H9 (cell line): ENCODE measurements around the gene FHL3. TPM values are rescaled to one million over a fixed set of nuclear protein-coding genes. Genes with fewer than 3 reads are reported as not detected.
A peak's percentile ranks its signal among the peaks of the same experiment; 100 is the strongest.

Experiments
- DNase-seq: peaks from one replicate; pipeline ENCODE4 v3.0.0-alpha.2; 2017
- H2AFZ ChIP-seq: one replicate; pipeline ENCODE4 v1.6.1; 2013; ENCODE audit warnings: mild to moderate bottlenecking, low read length, control low read depth, moderate library complexity
- H2AK5ac ChIP-seq: 2 replicates; pipeline ENCODE4 v1.6.1; 2013; ENCODE audit warnings: low read length, control low read depth, mixed read lengths; ENCODE audit not compliant: insufficient read length
- H2BK120ac ChIP-seq: one replicate; pipeline ENCODE4 v1.6.1; 2013; ENCODE audit warnings: low read depth, mild to moderate bottlenecking, low read length, control low read depth, inconsistent platforms; ENCODE audit not compliant: poor library complexity, severe bottlenecking
- H2BK12ac ChIP-seq: 2 replicates; pipeline ENCODE4 v1.6.1; 2013; ENCODE audit warnings: low read length, control low read depth, mixed read lengths, low read depth; ENCODE audit not compliant: insufficient read length
- H2BK15ac ChIP-seq: 2 replicates; pipeline ENCODE4 v1.6.1; 2013; ENCODE audit warnings: low read depth, low read length, control low read depth
- H2BK20ac ChIP-seq: one replicate; pipeline ENCODE4 v1.6.1; 2013; ENCODE audit warnings: low read depth, mild to moderate bottlenecking, low read length, control low read depth, inconsistent platforms; ENCODE audit not compliant: poor library complexity, severe bottlenecking
- H2BK5ac ChIP-seq: 2 replicates; pipeline ENCODE4 v1.6.1; 2013; ENCODE audit warnings: low read length, control low read depth, mixed read lengths; ENCODE audit not compliant: insufficient read length
- H3K14ac ChIP-seq: 2 replicates; pipeline ENCODE4 v1.6.1; 2013; ENCODE audit warnings: low read length, control low read depth; ENCODE audit not compliant: insufficient read depth
- H3K18ac ChIP-seq: 2 replicates; pipeline ENCODE4 v1.6.1; 2013; ENCODE audit warnings: low read depth, mild to moderate bottlenecking, mixed read lengths, low read length, control low read depth; ENCODE audit not compliant: insufficient read length
- H3K23ac ChIP-seq: 2 replicates; pipeline ENCODE4 v1.6.1; 2013; ENCODE audit warnings: low read length, control low read depth, mixed read lengths, low read depth; ENCODE audit not compliant: insufficient read length
- H3K23me2 ChIP-seq: 2 replicates; pipeline ENCODE4 v1.6.1; 2013; ENCODE audit warnings: low read depth, mild to moderate bottlenecking, mixed read lengths, low read length, control low read depth; ENCODE audit not compliant: insufficient read length, poor library complexity, severe bottlenecking
- H3K27ac ChIP-seq: 2 replicates; pipeline ENCODE4 v1.5.1; 2013; ENCODE audit warnings: low read length, control low read depth, mixed read lengths, low read depth; ENCODE audit not compliant: insufficient read length
- H3K27me3 ChIP-seq: 2 replicates; pipeline ENCODE4 v1.6.1; 2013; ENCODE audit warnings: low read length, control low read depth, inconsistent platforms; ENCODE audit not compliant: insufficient read depth
- H3K4ac ChIP-seq: 2 replicates; pipeline ENCODE4 v1.6.1; 2013; ENCODE audit warnings: low read depth, mild to moderate bottlenecking, control low read depth, inconsistent platforms, low read length, moderate library complexity
- H3K4me1 ChIP-seq: 2 replicates; pipeline ENCODE4 v1.6.1; 2013; ENCODE audit warnings: low read length, control low read depth, inconsistent platforms; ENCODE audit not compliant: insufficient read depth
- H3K4me2 ChIP-seq: 2 replicates; pipeline ENCODE4 v1.6.1; 2013; ENCODE audit warnings: low read length, control low read depth, mixed read lengths; ENCODE audit not compliant: insufficient read length, insufficient read depth
- H3K56ac ChIP-seq: 2 replicates; pipeline ENCODE4 v1.6.1; 2013; ENCODE audit warnings: low read depth, mild to moderate bottlenecking, mixed read lengths, low read length, control low read depth; ENCODE audit not compliant: insufficient read length
- H3K79me1 ChIP-seq: 2 replicates; pipeline ENCODE4 v1.6.1; 2013; ENCODE audit warnings: low read depth, mild to moderate bottlenecking, moderate library complexity, low read length, control low read depth, inconsistent platforms; ENCODE audit not compliant: insufficient read depth, poor library complexity, severe bottlenecking
- H3K79me2 ChIP-seq: 2 replicates; pipeline ENCODE4 v1.6.1; 2013; ENCODE audit warnings: low read length, control low read depth, inconsistent platforms; ENCODE audit not compliant: insufficient read depth
- H3K9ac ChIP-seq: 2 replicates; pipeline ENCODE4 v1.6.1; 2013; ENCODE audit warnings: low read length, control low read depth, mixed read lengths; ENCODE audit not compliant: insufficient read length; ENCODE audit errors: extremely low read depth
- H3K9me3 ChIP-seq: one replicate; pipeline ENCODE4 v1.6.1; 2013; ENCODE audit warnings: low read depth, low read length, inconsistent platforms; ENCODE audit not compliant: control insufficient read depth
- H3T11ph ChIP-seq: one replicate; pipeline ENCODE4 v1.6.1; 2013; ENCODE audit warnings: mild to moderate bottlenecking, low read length, control low read depth, inconsistent platforms
- H4K20me1 ChIP-seq: one replicate; pipeline ENCODE4 v1.6.1; 2013; ENCODE audit not compliant: control insufficient read depth, insufficient read length, insufficient read depth
- H4K5ac ChIP-seq: 2 replicates; pipeline ENCODE4 v1.6.1; 2013; ENCODE audit warnings: low read depth, mild to moderate bottlenecking, mixed read lengths, low read length, control low read depth; ENCODE audit not compliant: insufficient read length
- H4K8ac ChIP-seq: replicated peaks from 2 replicates; pipeline ENCODE4 v1.6.1; 2013; ENCODE audit warnings: low read length, control low read depth, mixed read lengths, low read depth; ENCODE audit not compliant: insufficient read length
- H4K91ac ChIP-seq: 2 replicates; pipeline ENCODE4 v1.6.1; 2013; ENCODE audit warnings: low read depth, mild to moderate bottlenecking, moderate library complexity, mixed read lengths, low read length, control low read depth; ENCODE audit not compliant: insufficient read length
- H3K27ac Mint-ChIP-seq, 3 experiments: 2 replicates in 2 of 3; 3 replicates in 1 of 3; pipeline ENCODE4 v1.8.0; 2020 to 2021; ENCODE audit warnings: mixed read lengths in 3 of 3, mild to moderate bottlenecking in 1 of 3, moderate library complexity in 1 of 3
- H3K27me3 Mint-ChIP-seq: 2 replicates; pipeline ENCODE4 v1.8.0; 2021; ENCODE audit warnings: low read depth, mild to moderate bottlenecking, moderate library complexity, mixed read lengths
- H3K36me3 Mint-ChIP-seq, 3 experiments: 2 replicates in 2 of 3; 3 replicates in 1 of 3; pipeline ENCODE4 v1.8.0; 2020 to 2021; ENCODE audit warnings: low read depth in 3 of 3, mixed read lengths in 3 of 3; ENCODE audit not compliant: insufficient read depth in 1 of 3
- H3K4me1 Mint-ChIP-seq, 2 experiments: 2 replicates each; pipeline ENCODE4 v1.8.0; 2020; ENCODE audit warnings: mixed read lengths in 2 of 2
- H3K4me3 Mint-ChIP-seq, 2 experiments: 2 replicates in 1 of 2; 3 replicates in 1 of 2; pipeline ENCODE4 v1.8.0; 2020 to 2021; ENCODE audit warnings: mild to moderate bottlenecking in 2 of 2, mixed read lengths in 2 of 2, moderate library complexity in 1 of 2
- H3K9me3 Mint-ChIP-seq, 2 experiments: 2 replicates in 1 of 2; 3 replicates in 1 of 2; pipeline ENCODE4 v1.8.0; 2020; ENCODE audit warnings: mild to moderate bottlenecking in 2 of 2, mixed read lengths in 2 of 2, moderate library complexity in 1 of 2
- CTCF ChIP-seq: fragments of 200-600 bp; sonication (generic); conservative IDR thresholded peaks from 3 replicates; pipeline ENCODE4 v1.8.0; 2021; ENCODE audit warnings: antibody characterized with exemption, mild to moderate bottlenecking
- WGBS: extraction: QIAGEN DNeasy Blood & Tissue Kit; methylation state at CpG from one replicate; pipeline ENCODE4 v1.1.7; 2013; ENCODE audit warnings: missing lambda C conversion rate, low lambda C conversion rate, mixed read lengths; ENCODE audit not compliant: insufficient read length; ENCODE audit errors: extremely low coverage; 5-methylcytosine and 5-hydroxymethylcytosine counted together
- total RNA-seq: library from RNA; stranded (reverse); gene quantifications from 2 replicates; pipeline ENCODE4 v1.2.1, GENCODE V29; 2021

FHL3 gene
- total RNA-seq, 1 experiment from 2014 or later = 32.8 TPM

GRCh38 chr1:38031513-38031866 is 26.2 kb upstream of the FHL3 start:
- H3K9me3 Mint-ChIP-seq = no peaks in the 10 kb centered on the region
- Histone ChIP-seq H3K79me1 (no peaks in the 10 kb centered on the region), H4K91ac (no peak overlapping the region), H2AK5ac (no peak overlapping the region), H4K5ac (no peak overlapping the region), H2BK15ac (no peak overlapping the region), H3K56ac (no peak overlapping the region), H2BK12ac (no peak overlapping the region), H3K23me2 (no peaks in the 10 kb centered on the region), H3K9ac (no peak overlapping the region), H2BK120ac (no peak overlapping the region), H4K8ac (no peak overlapping the region), H3K23ac (no peak overlapping the region), H3K14ac (no peak overlapping the region), H3K4ac (no peak overlapping the region), H3K27me3 (no peaks in the 10 kb centered on the region), H4K20me1 (no peaks in the 10 kb centered on the region), H3T11ph (no peak overlapping the region), H3K9me3 (no peaks in the 10 kb centered on the region), H3K79me2 (no peaks in the 10 kb centered on the region), H2BK20ac (no peak overlapping the region), H3K4me1 (peaks cover 2% of the 10 kb centered on the region; the same call in 1 of the 2 replicates), H3K4me2 (no peak overlapping the region), H3K18ac (no peak overlapping the region), H3K27ac (no peak overlapping the region), H2BK5ac (no peak overlapping the region), H2AFZ (no peak overlapping the region)
- peak overlapping the region in 1 of 3 experiments; percentile 86; a peak in 1 of 7 replicates for H3K27ac Mint-ChIP-seq
- H3K4me3 Mint-ChIP-seq = peak overlapping the region in 1 of 2 experiments; percentile 0; a peak in 1 of 5 replicates
- no peak for TF ChIP-seq CTCF
- no peaks in the 10 kb centered on the region; the same call in 1 of the 2 replicates for H3K27me3 Mint-ChIP-seq
- H3K4me1 Mint-ChIP-seq = peaks cover 35 to 52% of the 10 kb centered on the region in 2 experiments
- peaks cover 0 to 6% (median 0%) of the 10 kb centered on the region in 3 experiments; a peak in 3 of 7 replicates for H3K36me3 Mint-ChIP-seq
- no peak for DNase-seq
- WGBS = no CpG with 5 or more reads among the region's 4 CpGs
